ENCODE results near the gene ICA1L. TPM values are rescaled to one million over a fixed set of nuclear protein-coding genes. Genes with fewer than 3 reads are reported as not detected.
A peak's percentile ranks its signal among the peaks of the same experiment; 100 is the strongest.

ICA1L gene
- total and polyA plus RNA-seq, 12 donors: 7.2 to 17.5 (median 8.4) TPM

DNA sequence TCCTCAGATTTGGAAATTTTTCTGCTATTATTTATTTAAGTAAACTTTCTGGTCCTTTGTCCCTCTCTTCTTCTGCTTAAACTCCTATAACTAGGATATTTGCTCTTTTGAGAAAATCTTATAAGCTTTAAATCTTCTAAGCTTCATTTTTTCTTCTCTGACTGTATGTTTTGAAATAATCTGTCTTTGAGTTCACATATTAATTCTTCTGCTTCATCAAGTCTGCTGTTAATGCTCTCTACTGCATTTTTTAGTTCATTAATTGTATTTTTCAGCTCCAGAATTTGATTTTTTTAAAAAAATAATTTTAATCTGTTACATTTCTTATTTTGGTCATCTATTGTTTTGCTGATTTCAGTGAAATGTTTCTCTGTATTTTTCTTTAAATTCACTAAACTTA, 28.9 kb downstream of the ICA1L start:
- Histone ChIP-seq H3K4me1 (replicated peaks in 1 of 2) (no peaks in the 10 kb centered on the region), H3K36me3 (replicated peaks in 1 of 2) (no peaks in the 10 kb centered on the region), H3K9me3 (replicated peaks in 1 of 3) (no peaks in the 10 kb centered on the region), H3K4me3 (no peak overlapping the region), H3K27ac (no peak overlapping the region), H3K27me3 (no peaks in the 10 kb centered on the region)
- intact Hi-C loops (cut with DNase I): no loop called here
- TF ChIP-seq, protein P1, sequence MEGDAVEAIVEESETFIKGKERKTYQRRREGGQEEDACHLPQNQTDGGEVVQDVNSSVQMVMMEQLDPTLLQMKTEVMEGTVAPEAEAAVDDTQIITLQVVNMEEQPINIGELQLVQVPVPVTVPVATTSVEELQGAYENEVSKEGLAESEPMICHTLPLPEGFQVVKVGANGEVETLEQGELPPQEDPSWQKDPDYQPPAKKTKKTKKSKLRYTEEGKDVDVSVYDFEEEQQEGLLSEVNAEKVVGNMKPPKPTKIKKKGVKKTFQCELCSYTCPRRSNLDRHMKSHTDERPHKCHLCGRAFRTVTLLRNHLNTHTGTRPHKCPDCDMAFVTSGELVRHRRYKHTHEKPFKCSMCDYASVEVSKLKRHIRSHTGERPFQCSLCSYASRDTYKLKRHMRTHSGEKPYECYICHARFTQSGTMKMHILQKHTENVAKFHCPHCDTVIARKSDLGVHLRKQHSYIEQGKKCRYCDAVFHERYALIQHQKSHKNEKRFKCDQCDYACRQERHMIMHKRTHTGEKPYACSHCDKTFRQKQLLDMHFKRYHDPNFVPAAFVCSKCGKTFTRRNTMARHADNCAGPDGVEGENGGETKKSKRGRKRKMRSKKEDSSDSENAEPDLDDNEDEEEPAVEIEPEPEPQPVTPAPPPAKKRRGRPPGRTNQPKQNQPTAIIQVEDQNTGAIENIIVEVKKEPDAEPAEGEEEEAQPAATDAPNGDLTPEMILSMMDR (IDR thresholded peaks at IDR 0.05): no peak
- no peak for TF ChIP-seq POLR2A (IDR thresholded peaks at IDR 0.05)
- DNase-seq: no peak

DNA sequence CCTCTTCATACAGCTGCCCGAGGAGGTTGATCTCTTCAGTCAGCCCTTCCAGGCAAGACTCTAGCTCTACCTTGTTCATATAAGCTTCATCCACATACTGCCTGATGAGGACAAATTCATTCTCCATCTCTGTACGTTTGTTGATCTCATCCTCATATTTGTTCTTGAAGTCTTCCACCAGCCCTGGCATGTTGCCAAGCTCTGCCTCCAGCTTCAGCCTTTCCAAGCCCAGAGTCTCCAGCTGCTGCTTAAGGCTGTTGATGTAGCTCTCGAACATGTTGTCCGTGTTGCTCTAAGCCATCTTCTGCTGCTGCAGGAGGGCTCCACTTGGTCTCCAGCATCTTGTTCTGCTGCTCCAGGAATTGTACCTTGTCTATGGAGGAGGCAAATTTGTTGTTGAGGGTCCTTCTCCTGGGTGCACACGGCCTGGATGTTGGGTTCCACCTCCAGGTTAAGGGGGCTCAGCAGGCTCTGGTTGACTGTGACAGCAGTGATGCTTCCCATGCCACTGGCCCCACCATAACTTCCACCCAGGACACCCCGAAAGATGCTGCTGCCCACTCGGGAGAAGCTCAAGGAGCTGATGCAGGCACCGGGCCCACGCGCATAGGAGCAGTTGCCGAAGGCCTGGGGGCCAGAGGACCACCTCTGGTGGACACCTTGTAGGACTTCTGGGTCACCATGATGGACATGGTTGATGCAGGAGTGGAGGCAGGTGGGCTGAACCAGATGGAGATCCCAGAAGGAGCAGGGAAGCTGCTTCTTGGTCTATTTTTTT, 30.3 kb downstream of the ICA1L start:
- H3K4me3 ChIP-seq: no peak overlapping the region
- TF ChIP-seq, protein P1 (IDR thresholded peaks at IDR 0.05): no peak
- no peak for TF ChIP-seq POLR2A (IDR thresholded peaks at IDR 0.05)
- DNase-seq: no peak
- H3K36me3 ChIP-seq (replicated peaks in 1 of 2): no peaks in the 10 kb centered on the region
- no peaks in the 10 kb centered on the region for H3K4me1 ChIP-seq (replicated peaks in 1 of 2)
- intact Hi-C loops (cut with DNase I): no loop called here
- WGBS, 4 donors: 88 to 97% (median 95%) methylated on average over 4 to 11 of the region's 11 CpGs
- H3K27ac ChIP-seq: no peak overlapping the region
- H3K27me3 ChIP-seq: no peaks in the 10 kb centered on the region
- H3K9me3 ChIP-seq (replicated peaks in 1 of 3): no peaks in the 10 kb centered on the region

DNA sequence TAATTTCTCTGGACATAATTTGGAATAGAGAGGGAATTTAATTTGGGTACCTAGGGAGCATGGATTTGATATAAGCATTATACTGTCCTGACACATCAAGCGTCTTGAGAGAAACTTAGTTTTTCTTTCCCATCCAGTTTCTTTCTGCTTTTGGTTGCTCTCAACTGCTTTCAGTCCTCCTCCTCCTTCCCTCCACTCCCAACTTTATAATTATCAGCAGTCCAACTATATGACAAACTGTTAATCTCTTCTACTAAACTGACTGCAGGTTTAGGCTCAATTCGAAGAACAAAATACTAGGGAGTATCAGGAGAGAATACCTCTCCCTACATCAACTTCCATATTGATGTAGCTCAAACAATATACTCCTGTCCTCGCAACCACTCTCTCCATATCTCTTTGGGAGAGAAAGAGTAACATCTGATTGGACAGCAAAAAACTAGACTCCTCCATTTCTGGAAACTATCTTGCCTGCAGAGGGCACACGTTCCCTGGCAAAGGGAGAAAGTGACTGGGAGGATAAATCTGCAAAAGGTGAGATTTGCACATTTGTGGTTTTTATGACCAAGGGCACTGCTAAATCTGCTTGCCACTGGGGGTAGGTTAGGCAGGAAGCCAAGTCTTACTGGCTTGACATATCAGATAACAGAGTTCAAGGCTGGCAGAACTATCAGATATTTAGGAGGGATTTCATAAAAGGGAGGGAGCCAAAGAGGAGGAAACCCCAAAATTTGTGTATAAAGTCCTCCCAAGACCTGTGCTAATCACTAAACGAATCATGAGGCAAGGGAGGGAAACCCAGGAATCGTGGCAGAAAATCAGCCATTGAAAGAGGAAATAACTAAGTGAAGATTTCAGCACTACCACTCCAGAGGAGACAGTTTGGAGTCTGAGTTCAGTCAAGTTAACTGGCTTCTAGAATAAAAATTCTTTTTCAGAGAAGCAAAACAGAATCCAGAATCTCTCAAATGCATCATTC, 40.0 kb downstream of the ICA1L start:
- intact Hi-C loops (cut with DNase I): no loop called here
- H3K27ac ChIP-seq: peak overlapping the region in 1 of 5 donors; percentile 9
- peaks cover 0 to 13% of the 10 kb centered on the region in 2 donors for H3K4me1 ChIP-seq (replicated peaks in 1 of 2)
- H3K4me3 ChIP-seq: no peak overlapping the region
- WGBS, 4 donors: 18 to 25% (median 22%) methylated on average over 6 of the region's 6 CpGs
- H3K27me3 ChIP-seq: no peaks in the 10 kb centered on the region
- no peaks in the 10 kb centered on the region for H3K36me3 ChIP-seq (replicated peaks in 1 of 2)
- peak; percentile 44 to 79 (median 64) for DNase-seq
- no peak for TF ChIP-seq POLR2A (IDR thresholded peaks at IDR 0.05)
- TF ChIP-seq, protein P1 (IDR thresholded peaks at IDR 0.05): peak; percentile 39 to 78 (median 62)
- no peaks in the 10 kb centered on the region for H3K9me3 ChIP-seq (replicated peaks in 1 of 3)

DNA sequence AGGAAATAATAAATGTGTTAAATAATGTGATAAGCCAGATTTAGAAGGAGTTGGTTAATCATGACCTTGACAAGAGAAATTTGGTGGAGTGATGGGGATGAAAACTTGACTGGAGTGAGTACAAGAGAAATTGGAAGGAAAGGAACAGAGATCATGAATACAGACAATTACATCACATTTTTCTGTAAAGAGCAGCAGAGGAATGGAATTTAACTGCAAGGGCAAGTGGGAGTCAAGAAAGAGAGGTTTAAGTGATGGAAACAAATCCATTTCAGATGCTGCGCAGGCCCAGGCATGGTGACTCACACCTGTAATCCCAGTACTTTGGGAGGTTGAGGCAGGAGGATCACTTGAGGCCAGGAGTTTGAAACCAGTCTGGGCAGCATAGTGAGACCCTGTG, 46.7 kb downstream of the ICA1L start:
- intact Hi-C loops (cut with DNase I): no loop called here
- Histone ChIP-seq H3K36me3 (replicated peaks in 1 of 2) (no peaks in the 10 kb centered on the region), H3K9me3 (replicated peaks in 1 of 3) (no peaks in the 10 kb centered on the region), H3K4me1 (replicated peaks in 1 of 2) (peaks cover 0 to 9% of the 10 kb centered on the region in 2 donors), H3K27ac (no peak overlapping the region), H3K27me3 (no peaks in the 10 kb centered on the region), H3K4me3 (no peak overlapping the region)
- TF ChIP-seq, protein P1 (IDR thresholded peaks at IDR 0.05): no peak
- no peak for TF ChIP-seq POLR2A (IDR thresholded peaks at IDR 0.05)
- 95 to 100% (median 100%) methylated on average over 1 of the region's 1 CpG for WGBS, 4 donors
- no peak for DNase-seq

All from adrenal gland (tissue), 12 donors.